Right cardiac atrium (tissue), 5 donors: ENCODE data around the gene SCART1. TPM values are rescaled to one million over a fixed set of nuclear protein-coding genes. Genes with fewer than 3 reads are reported as not detected.
"Not testable (repeated sequence)": the region's sequence is repeated elsewhere in the genome, so short reads cannot be mapped to it uniquely, and the experiment has no call there.

Experiments used
- ATAC-seq, 2 donors: fragments of 200-7000 bp; cut with Tn5 transposase; one replicate each; pipeline versions ENCODE4 v1.8.0 to v1.9.1; 2020; ENCODE audit warnings: moderate library complexity in 2 of 2, mild to moderate bottlenecking in 1 of 2
- DNase-seq, 3 donors: peaks; one replicate each; pipeline ENCODE4 v3.0.0-alpha.2; 2020
- H3K27ac ChIP-seq: one replicate; pipeline ENCODE4 v1.5.1; 2013; ENCODE audit warnings: mild to moderate bottlenecking, low read length, control low read depth, moderate library complexity
- H3K27me3 ChIP-seq: one replicate; pipeline ENCODE4 v1.6.1; 2013; ENCODE audit not compliant: control insufficient read depth, insufficient read depth
- H3K4me1 ChIP-seq: one replicate; pipeline ENCODE4 v1.6.1; 2013; ENCODE audit warnings: low read length; ENCODE audit not compliant: control insufficient read depth, insufficient read depth
- H3K4me3 ChIP-seq: one replicate; pipeline ENCODE4 v1.5.1; 2013; ENCODE audit warnings: low read length, control low read depth
- H3K9me3 ChIP-seq: one replicate; pipeline ENCODE4 v1.6.1; 2013; ENCODE audit warnings: low read length; ENCODE audit not compliant: control insufficient read depth
- WGBS: extraction: QIAGEN DNeasy Blood & Tissue Kit; methylation state at CpG from one replicate; pipeline ENCODE4 v1.1.7; 2013; 5-methylcytosine and 5-hydroxymethylcytosine counted together
- intact Hi-C, 4 donors: fragments of 100-400 bp; cut with DNase I; formaldehyde crosslinking; loops; one replicate each; pipeline versions ENCODE4 v1.11.0 to v1.14.0; 2022 to 2023
- polyA plus RNA-seq: library from polyadenylated mRNA; stranded (reverse); fragments of 200-250 nt; gene quantifications from one replicate; pipeline ENCODE4 v1.2.3, GENCODE V29; 2013
- total RNA-seq, 4 donors: library from RNA; stranded (reverse); fragmentation: NEBNext Ultra II Directional; extraction: Animal tissue kit (Norgen Biotek cat#: 25700); gene quantifications; one replicate each; pipeline ENCODE4 v1.2.1, GENCODE V29; 2021
- donor health status: healthy with polysubstance abuse.
- donor health status: DM: no; HTN: yes; CAD: no.
- donor health status: DM: no; HTN: no; CAD: no.
- donor health status: DM: no; HTN: yes; CAD: no; lungs with severe emphysema.
- donor health status: DM: yes; HTN: yes; CAD: no.

SCART1 gene
- total and polyA plus RNA-seq, 5 donors, result 0.29 to 1.4 (median 0.82) TPM

DNA sequence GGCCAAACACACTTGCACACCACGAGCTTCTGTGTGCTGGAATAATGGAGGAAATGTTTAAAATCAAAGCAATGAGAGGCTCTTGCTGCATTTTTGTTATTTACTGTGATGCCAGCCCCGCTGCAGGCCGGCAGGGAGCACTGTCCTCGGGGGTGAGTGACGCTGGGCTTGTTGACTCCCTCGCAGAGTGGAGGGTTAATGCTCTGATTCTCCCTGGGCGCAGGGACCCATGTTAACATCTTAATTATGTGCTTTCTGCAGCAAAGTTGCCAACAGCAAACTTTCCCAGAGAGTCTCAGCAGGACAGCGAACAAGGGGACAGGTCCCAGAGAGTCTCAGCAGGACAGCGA, 22.9 kb downstream of the SCART1 start:
- Histone ChIP-seq H3K9me3 (no peaks in the 10 kb centered on the region), H3K27ac (no peak overlapping the region), H3K27me3 (no peaks in the 10 kb centered on the region), H3K4me1 (no peaks in the 10 kb centered on the region), H3K4me3 (no peak overlapping the region)
- 78% methylated on average over 9 of the region's 9 CpGs for WGBS
- ATAC-seq, result no peak
- DNase-seq, result no peak
- intact Hi-C loops, result no loop called here

DNA sequence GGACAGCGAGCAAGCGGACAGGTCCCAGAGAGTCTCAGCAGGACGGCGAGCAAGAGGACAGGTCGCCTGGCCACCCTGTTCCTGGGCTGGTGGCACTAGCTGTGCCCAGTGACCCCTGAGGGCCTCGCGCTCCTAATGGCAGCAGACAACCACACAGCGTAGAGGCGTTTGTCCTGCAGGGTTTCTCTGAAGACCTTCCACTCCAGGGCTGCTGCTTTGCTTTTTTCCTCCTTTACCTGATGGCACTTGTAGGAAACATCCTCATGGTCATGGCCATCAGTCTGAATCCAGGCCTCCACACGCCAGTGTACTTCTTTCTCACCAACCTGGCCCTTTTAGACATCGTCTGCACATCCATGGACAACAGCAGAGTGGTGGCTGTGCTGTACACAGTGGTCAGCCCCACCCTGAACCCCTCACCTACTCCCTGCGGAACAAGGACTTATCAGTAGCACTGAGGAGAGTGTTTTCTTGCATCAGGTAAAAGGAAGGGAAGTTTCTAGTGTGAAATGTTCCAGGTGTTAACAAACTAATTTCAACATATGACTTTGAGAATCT, 27.4 kb downstream of the SCART1 start:
- Histone ChIP-seq H3K9me3 (peaks cover 3% of the 10 kb centered on the region), H3K27ac (no peak overlapping the region), H3K4me1 (no peaks in the 10 kb centered on the region), H3K27me3 (no peaks in the 10 kb centered on the region), H3K4me3 (no peak overlapping the region)
- WGBS, result 78% methylated on average over 12 of the region's 12 CpGs
- no peak for DNase-seq
- intact Hi-C loops, result no loop called here
- no peak for ATAC-seq

DNA sequence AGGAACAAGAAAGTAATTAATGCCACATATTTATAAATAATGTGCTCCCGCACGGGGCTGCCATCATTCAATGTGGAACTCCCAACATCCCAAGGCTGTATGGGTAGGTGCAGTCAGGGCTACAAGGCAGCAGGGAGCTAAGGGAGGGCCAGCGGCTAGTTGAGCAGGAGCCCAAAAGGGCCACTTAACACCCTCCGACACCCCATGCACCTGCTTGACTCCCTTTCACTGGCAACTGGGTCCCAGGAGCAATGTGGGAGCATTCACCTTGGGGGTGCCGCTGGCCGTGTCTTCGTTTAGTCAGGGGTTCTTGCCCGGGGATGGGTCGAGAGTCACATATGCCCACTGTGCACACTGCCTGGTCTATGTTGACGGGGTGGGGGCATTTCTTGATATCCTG, 27.9 kb downstream of the SCART1 start:
- Histone ChIP-seq H3K27ac (no peak overlapping the region), H3K4me1 (no peaks in the 10 kb centered on the region), H3K27me3 (no peaks in the 10 kb centered on the region), H3K9me3 (peaks cover 3% of the 10 kb centered on the region), H3K4me3 (no peak overlapping the region)
- intact Hi-C loops, result no loop called here
- WGBS, result 83% methylated on average over 10 of the region's 10 CpGs
- ATAC-seq, result no peak
- no peak for DNase-seq

DNA sequence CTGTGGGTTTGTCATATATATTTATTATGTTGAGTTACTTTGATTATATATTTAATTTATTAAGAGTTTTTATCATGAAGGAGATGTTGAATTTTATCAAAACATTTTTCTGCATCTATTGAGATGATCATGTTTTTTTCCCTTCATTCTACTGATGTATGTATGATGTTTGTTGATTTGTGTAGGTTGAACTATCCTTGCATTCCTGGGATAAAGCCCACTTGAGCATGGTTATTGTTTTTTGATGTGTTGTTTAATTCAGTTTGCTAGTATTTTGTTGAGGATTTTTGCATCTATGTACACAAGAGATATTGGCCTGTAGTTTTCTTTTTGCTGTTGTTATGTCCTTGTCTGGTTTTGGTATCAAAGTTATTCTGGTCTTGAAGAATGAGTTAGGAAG, 31.1 kb downstream of the SCART1 start:
- Histone ChIP-seq H3K4me1 (no peaks in the 10 kb centered on the region), H3K4me3 (no peak overlapping the region), H3K27me3 (no peaks in the 10 kb centered on the region), H3K9me3 (peaks cover 3% of the 10 kb centered on the region), H3K27ac (no peak overlapping the region)
- no peak for ATAC-seq
- no peak for DNase-seq
- intact Hi-C loops, result no loop called here

DNA sequence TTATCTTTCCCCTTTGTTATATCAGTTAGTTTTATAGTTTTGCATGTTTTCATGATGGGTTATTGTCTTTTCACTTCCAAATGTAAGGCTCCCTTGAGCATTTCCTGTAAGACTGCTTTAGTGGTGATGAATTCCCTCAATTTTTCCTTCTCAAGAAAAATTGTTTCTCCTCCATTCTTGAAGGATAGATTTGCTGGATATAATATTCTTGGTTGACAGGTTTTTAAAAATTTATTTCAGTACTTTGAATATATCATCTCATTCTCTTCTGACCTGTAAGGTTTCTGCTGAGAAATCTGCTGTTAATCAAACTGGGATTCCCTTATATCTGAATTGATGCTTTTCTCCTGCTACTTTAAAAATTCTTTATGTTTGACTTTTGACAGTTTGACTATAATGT, 33.3 kb downstream of the SCART1 start:
- ATAC-seq (no peak), DNase-seq (no peak)
- Histone ChIP-seq H3K4me1 (no peaks in the 10 kb centered on the region), H3K27me3 (no peaks in the 10 kb centered on the region), H3K9me3 (peaks cover 3% of the 10 kb centered on the region), H3K27ac (no peak overlapping the region), H3K4me3 (no peak overlapping the region)
- intact Hi-C loops, result no loop called here

DNA sequence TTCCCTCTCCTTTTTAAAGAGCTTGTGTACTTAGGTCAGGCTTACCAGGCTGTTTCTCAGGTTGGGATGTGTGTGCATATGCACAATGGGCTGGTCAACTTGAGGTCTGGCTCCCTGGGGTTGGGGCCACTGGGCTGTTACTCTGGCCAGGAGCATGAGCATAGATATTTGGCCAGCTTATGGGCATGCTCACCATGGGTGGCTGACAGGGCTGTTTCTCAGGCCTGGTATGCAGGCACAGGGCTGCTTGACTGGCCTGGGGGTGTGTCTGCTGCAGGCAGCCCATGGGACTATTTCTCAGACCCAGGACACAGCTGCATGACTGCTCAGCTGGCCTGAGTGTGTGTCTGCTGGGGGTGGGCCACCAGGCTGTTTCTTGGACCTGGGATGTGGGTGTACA, 34.6 kb downstream of the SCART1 start:
- Histone ChIP-seq H3K9me3 (peaks cover 3% of the 10 kb centered on the region), H3K4me1 (no peaks in the 10 kb centered on the region), H3K27ac (no peak overlapping the region), H3K4me3 (no peak overlapping the region), H3K27me3 (no peaks in the 10 kb centered on the region)
- intact Hi-C loops, result no loop called here
- ATAC-seq (no peak), DNase-seq (no peak)

DNA sequence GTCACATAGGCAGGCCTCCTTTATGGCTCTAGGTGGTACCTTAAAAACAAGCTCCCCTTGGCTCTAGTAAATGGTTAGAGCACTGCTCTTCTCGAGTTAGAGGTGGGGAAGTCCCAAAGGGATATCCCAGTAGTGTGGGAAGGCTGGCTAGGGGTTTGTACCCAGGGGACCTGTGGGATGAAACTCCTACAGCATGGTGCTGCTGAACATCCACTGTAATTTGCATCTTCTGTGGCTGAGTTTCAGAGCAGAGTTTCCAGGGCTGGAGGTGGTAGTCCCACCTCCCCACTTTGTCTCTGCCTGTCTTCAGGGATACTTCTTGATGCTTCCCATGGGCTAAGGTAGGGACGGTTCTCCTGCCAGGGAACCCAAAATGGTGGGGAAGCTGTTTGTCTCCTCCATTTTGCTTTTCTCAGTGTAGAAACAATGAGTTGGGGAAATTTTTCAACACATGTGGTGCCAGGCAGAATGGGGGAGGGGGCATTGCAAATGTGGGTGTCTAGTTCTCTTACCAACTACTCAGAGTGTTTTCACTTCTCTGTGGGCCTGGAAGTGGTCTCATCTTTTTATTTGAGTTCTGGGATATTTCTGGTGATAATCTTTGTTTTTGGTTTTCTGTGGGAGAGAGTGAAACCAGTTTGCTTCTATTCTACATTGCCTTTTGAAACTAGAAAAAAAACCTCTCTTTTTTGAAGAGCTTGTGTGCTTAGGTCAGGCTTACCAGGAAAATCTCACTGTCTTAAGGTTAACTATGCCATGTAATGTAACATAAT, 36.3 kb downstream of the SCART1 start:
- ATAC-seq (no peak), DNase-seq (no peak)
- intact Hi-C loops, result no loop called here
- no peaks in the 10 kb centered on the region for H3K27me3 ChIP-seq
- H3K9me3 ChIP-seq, result no peaks in the 10 kb centered on the region
- H3K4me1 ChIP-seq, result no peaks in the 10 kb centered on the region
- WGBS, result 53% methylated on average over 2 of the region's 2 CpGs
- H3K4me3 ChIP-seq, result no peak overlapping the region
- no peak overlapping the region for H3K27ac ChIP-seq

DNA sequence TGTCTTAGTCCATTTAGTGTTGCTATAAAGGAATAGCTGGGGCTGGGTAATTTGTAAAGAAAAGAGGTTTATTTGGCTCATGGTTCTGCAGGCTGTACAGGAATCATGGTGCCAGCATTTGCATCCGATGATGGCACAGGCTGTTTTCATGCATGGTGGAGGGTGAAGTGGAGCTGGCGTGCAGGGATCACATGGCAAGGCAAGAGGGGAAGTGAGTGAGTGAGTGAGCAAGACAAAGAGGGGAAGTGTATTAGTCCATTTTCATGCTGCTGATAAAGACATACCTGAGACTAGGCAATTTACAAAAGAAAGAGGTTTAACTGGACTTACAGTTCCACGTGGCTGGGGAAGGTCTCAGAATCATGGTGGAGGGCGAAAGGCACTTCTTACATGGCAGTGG, 39.8 kb downstream of the SCART1 start:
- WGBS, result 70% methylated on average over 4 of the region's 4 CpGs
- not testable (repeated sequence) for H3K4me3 ChIP-seq, ATAC-seq

DNA sequence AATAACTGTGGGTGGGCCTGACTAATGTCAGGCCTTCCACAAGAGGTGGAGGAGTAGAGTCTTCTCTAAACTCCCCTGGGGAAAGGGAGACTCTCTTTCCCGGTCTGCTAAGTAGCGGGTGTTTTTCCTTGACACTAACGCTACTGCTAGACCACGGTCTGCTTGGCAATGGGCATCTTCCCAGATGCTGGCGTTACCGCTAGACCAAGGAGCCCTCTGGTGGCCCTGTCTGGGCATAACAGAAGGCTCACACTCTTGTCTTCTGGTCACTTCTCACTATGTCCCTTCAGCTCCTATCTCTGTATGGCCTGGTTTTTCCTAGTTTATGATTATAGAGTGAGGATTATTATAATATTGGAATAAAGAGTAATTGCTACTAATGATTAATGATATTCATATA, 43.6 kb downstream of the SCART1 start:
- WGBS, result 55% methylated on average over 6 of the region's 6 CpGs
- ATAC-seq, H3K4me1 ChIP-seq, H3K9me3 ChIP-seq, H3K4me3 ChIP-seq, H3K27ac ChIP-seq, intact Hi-C loops, H3K27me3 ChIP-seq: not testable (repeated sequence)
- DNase-seq, result peak in 1 of 3 donors; percentile 47

More for the DNA sequence above, 39.8 kb downstream of the SCART1 start:
- intact Hi-C loops, H3K9me3 ChIP-seq, H3K4me1 ChIP-seq, H3K27ac ChIP-seq, DNase-seq, H3K27me3 ChIP-seq: not testable (repeated sequence)

DNA sequence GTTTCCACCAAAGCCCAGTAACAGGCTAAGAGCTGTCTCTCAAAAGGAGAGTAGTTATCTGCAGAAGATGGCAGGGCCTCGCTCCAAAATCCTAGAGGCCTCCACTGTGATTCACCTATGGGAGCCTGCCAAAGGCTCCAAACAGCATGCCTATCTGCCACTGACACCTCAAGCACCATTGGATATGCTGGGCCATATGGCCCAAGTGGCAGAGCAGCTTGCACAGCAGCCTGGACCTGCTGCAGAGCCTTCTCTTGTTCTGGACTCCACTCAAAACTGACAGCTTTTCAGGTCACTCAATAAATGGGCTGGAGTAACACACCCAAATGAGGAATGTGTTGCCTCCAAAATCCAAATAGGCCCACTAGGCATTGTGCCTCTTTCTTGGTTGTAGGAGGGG, 45.4 kb downstream of the SCART1 start:
- ATAC-seq, DNase-seq, H3K27me3 ChIP-seq, H3K9me3 ChIP-seq, H3K27ac ChIP-seq, H3K4me1 ChIP-seq, intact Hi-C loops, H3K4me3 ChIP-seq: not testable (repeated sequence)
- 64% methylated on average over 1 of the region's 1 CpG for WGBS

DNA sequence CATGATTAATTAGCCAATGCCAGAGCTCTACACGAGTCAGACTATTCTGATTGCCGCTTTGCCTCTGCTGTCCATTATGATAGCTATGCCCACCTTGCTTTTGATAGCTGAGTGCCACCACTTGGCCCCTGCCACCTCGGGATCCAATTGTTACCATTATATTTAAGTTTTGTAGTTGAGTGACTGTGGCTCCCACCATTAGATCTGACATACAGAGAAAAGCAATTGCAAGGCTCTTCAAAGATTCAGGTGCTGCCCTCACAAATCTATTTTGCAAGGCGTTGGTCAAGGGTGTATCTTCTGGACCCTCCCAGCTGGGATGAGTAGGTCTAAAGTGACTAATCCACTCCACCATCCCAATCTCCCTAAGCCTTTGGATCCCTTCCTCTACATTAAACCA, 47.2 kb downstream of the SCART1 start:
- ATAC-seq, H3K4me1 ChIP-seq, H3K27me3 ChIP-seq, intact Hi-C loops, H3K27ac ChIP-seq, H3K9me3 ChIP-seq, DNase-seq, H3K4me3 ChIP-seq: not testable (repeated sequence)
- WGBS, result 57% methylated on average over 4 of the region's 4 CpGs

DNA sequence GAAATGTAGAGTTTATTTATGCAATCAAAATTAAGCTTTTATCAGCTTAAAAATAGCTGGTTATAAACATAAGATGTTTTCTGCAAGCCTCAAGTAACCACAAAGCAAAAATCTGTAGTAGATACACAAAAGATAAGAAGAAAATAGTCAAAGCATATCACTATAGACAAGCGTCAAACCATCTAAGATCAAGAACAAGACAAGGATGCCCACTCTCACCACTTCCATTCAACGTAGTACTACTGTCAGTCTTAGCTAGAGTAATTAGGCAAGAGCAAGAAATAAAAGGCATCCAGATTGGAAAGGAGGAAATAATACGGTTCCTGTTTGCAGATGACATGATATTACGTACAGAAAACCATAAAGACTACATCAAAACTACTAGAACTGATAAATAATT, 56.0 kb downstream of the SCART1 start:
- WGBS, result 69% methylated on average over 4 of the region's 4 CpGs

More for the DNA sequence above, 56.0 kb downstream of the SCART1 start:
- DNase-seq, result no peak
- H3K9me3 ChIP-seq, result no peaks in the 10 kb centered on the region
- no peak overlapping the region for H3K4me3 ChIP-seq
- no peaks in the 10 kb centered on the region for H3K4me1 ChIP-seq
- ATAC-seq, result no peak
- no peak overlapping the region for H3K27ac ChIP-seq
- peaks cover 2% of the 10 kb centered on the region for H3K27me3 ChIP-seq
- intact Hi-C loops, result no loop called here
